Lower leg skin (tissue), 4 donors: ENCODE data around the gene ABCG1. TPM values are rescaled to one million over a fixed set of nuclear protein-coding genes. Genes with fewer than 3 reads are reported as not detected.

Experiments
- DNase-seq, 2 donors: peaks; one replicate each; pipeline ENCODE4 v3.0.0-alpha.2; 2019; ENCODE audit warnings: low spot score in 2 of 2
- H3K4me3 ChIP-seq: fragments of 200-600 bp; sonication (generic); 2 replicates; pipeline ENCODE4 v1.5.1; 2017; ENCODE audit warnings: mild to moderate bottlenecking, low read depth; ENCODE audit not compliant: poor library complexity, severe bottlenecking
- CTCF ChIP-seq, 3 donors: fragments of 450-650 bp; IDR thresholded peaks; one replicate each; pipeline ENCODE4 v1.5.1; 2016; ENCODE audit warnings: antibody characterized with exemption in 3 of 3, mild to moderate bottlenecking in 3 of 3, moderate library complexity in 2 of 3
- POLR2A ChIP-seq, 2 donors: fragments of 450-650 bp; IDR thresholded peaks; one replicate each; pipeline ENCODE4 v1.6.1; 2016 to 2017; ENCODE audit warnings: antibody characterized with exemption in 2 of 2, mild to moderate bottlenecking in 1 of 2, moderate library complexity in 1 of 2
- WGBS, 2 donors: methylation state at CpG; one replicate each; pipeline ENCODE4 v1.1.5; 2018; 5-methylcytosine and 5-hydroxymethylcytosine counted together
- intact Hi-C: fragments of 100-400 bp; cut with DNase I; formaldehyde crosslinking; loops from one replicate; pipeline ENCODE4 v1.15.0; 2023; ENCODE audit warnings: low total_unique reads
- total RNA-seq, 4 donors: library from RNA; depleted of rRNA; stranded (reverse); fragments of >200 nt; gene quantifications; one replicate each; pipeline ENCODE4 v1.1.0, GENCODE V29; 2016

ABCG1 gene
- total RNA-seq, 4 donors from 2014 or later, result 49.4 to 80.2 (median 52.7) TPM

GRCh38 chr21:42251654-42252324, 32.8 kb downstream of the ABCG1 start:
- TF ChIP-seq POLR2A (IDR thresholded peaks at IDR 0.05) (no peak), CTCF (IDR thresholded peaks at IDR 0.05) (no peak)
- intact Hi-C loops, result loop anchor here (5.0 kb wide), 1 partner anchor 99 kb away; no protein-coding TSS in a partner anchor
- 78 to 87% methylated on average over 11 to 12 of the region's 13 CpGs for WGBS, 2 donors
- no peak overlapping the region for H3K4me3 ChIP-seq
- DNase-seq, result no peak

GRCh38 chr21:42252325-42252654, 33.4 kb downstream of the ABCG1 start:
- intact Hi-C loops, result loop anchor here (5.0 kb wide), 1 partner anchor 100 kb away; no protein-coding TSS in a partner anchor
- H3K4me3 ChIP-seq, result no peak overlapping the region
- DNase-seq, result no peak
- 88 to 95% methylated on average over 8 of the region's 8 CpGs for WGBS, 2 donors
- TF ChIP-seq POLR2A (IDR thresholded peaks at IDR 0.05) (no peak), CTCF (IDR thresholded peaks at IDR 0.05) (no peak)

GRCh38 chr21:42252778-42253340, 33.9 kb downstream of the ABCG1 start:
- DNase-seq, result no peak
- TF ChIP-seq CTCF (IDR thresholded peaks at IDR 0.05) (no peak), POLR2A (IDR thresholded peaks at IDR 0.05) (no peak)
- WGBS, 2 donors, result 83 to 93% methylated on average over 11 of the region's 11 CpGs
- H3K4me3 ChIP-seq, result no peak overlapping the region
- intact Hi-C loops, result loop anchor here (5.0 kb wide), 1 partner anchor 101 kb away; no protein-coding TSS in a partner anchor

GRCh38 chr21:42253466-42253865, 34.5 kb downstream of the ABCG1 start:
- TF ChIP-seq POLR2A (IDR thresholded peaks at IDR 0.05), result no peak
- no peak for TF ChIP-seq CTCF (IDR thresholded peaks at IDR 0.05)
- no peak overlapping the region for H3K4me3 ChIP-seq
- 87 to 93% methylated on average over 7 to 8 of the region's 8 CpGs for WGBS, 2 donors
- no peak for DNase-seq
- intact Hi-C loops, result loop anchor here (5.0 kb wide), 1 partner anchor 101 kb away; no protein-coding TSS in a partner anchor

GRCh38 chr21:42254083-42254482, 35.1 kb downstream of the ABCG1 start:
- no peak for DNase-seq
- no peak overlapping the region for H3K4me3 ChIP-seq
- TF ChIP-seq POLR2A (IDR thresholded peaks at IDR 0.05) (no peak), CTCF (IDR thresholded peaks at IDR 0.05) (no peak)
- intact Hi-C loops, result loop anchor here (5.0 kb wide), 1 partner anchor 102 kb away; no protein-coding TSS in a partner anchor
- 67 to 78% methylated on average over 6 of the region's 6 CpGs for WGBS, 2 donors
